CD4-positive, alpha-beta T cell treated with Interleukin-6 at 100 ng/mL for 8 hours (primary cell): ENCODE measurements around the gene ZDHHC14.
"Not testable (repeated sequence)": the region's sequence is repeated elsewhere in the genome, so short reads cannot be mapped to it uniquely, and the experiment has no call there.

ENCODE experiments used
- DNase-seq: peaks from one replicate; pipeline ENCODE4 v3.0.0-alpha.2; 2020; ENCODE audit warnings: mixed read lengths, low spot score

ZDHHC14 gene

DNA sequence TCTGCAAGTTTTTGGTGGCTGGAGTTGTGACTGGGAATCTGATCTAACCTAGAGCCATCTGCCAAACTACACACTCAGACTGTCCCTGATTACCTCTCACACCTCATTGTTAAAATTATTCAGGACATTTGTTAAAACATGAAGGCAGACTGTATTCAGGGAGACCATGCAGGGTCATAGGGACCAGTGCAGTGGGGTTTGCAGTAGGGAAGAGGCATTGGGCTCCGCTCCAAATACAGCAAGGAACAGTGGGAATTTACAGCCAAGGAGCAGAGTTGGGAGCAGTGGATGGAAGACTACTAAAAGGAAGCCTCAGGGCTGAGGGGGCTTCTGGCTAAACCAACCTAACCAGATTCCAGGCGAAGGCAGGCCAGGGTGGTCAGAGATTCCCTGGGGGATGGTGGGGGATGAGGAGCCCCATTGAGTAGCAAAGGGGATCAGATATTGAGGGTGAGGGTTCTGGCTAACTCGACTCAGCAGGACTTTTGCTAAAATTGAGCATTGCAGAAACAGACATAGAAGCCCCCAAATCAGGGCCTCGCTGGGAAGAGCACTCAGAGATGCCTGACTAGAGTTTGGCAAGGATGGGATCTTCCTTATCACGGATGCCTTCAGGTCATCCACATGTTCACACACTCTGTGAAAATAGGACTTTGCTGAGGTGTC is 172.0 kb downstream of the ZDHHC14 start:
- DNase-seq = no peak

- no peak for DNase-seq
These were observed 173.8 kb downstream of the ZDHHC14 start for GRCh38 chr6:157554747-157555146.

DNA sequence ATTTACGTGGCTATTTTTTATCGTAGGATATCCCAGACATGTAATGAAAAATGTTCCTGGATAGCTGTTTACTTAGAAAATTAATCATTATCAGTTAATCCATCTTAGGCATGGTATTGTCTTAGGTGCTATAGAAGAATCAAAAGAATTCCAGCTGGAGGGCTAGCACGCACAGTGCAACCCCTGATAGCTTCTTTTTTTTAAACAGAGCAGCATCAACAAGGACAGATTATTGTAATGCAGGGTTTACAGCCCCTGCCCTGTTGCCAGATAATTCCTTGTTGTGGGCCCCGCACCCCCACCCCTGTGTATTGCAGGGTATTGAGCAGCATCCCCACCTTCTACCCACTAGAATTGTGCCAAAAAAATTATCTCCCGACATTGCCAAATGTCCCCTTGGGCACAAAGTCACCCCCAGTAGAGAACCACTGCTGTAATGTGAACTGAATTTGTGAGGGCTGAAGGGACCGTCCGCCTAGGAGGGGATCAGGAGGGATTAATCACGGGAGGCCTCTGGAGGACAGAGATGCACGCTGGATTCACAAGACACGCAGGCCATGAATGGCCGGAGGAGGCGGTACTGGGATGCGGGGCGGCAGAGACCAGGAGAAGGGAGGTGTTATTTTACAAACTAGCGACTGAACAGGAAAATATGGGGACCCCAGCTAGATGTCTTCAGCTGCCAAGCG is 174.6 kb downstream of the ZDHHC14 start:
- DNase-seq = no peak

DNA sequence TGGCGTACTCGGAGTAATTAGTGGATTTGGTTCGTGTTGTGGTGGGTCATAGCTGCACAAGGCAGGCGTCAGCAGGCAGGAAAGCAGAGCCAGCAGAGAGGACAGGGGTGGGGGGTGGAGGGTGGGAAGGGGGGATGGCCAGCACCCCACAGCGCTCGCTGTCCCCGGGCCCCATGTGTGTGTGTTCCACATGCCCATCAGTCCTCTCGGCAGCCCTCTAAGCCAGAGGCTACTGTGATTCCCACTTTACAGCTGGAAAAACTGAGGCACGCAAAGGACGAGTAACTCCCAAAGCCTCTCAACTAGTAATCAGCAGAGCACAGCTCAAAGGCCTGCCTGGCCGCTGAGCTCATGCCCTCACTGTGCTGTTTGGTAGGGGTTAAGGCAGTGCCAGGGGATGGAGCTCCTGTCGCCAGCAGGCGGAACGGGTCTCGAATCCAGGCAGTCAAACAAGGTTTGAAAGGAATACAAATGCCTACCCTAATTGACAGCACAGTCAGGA is 175.2 kb downstream of the ZDHHC14 start:
- DNase-seq = no peak

DNA sequence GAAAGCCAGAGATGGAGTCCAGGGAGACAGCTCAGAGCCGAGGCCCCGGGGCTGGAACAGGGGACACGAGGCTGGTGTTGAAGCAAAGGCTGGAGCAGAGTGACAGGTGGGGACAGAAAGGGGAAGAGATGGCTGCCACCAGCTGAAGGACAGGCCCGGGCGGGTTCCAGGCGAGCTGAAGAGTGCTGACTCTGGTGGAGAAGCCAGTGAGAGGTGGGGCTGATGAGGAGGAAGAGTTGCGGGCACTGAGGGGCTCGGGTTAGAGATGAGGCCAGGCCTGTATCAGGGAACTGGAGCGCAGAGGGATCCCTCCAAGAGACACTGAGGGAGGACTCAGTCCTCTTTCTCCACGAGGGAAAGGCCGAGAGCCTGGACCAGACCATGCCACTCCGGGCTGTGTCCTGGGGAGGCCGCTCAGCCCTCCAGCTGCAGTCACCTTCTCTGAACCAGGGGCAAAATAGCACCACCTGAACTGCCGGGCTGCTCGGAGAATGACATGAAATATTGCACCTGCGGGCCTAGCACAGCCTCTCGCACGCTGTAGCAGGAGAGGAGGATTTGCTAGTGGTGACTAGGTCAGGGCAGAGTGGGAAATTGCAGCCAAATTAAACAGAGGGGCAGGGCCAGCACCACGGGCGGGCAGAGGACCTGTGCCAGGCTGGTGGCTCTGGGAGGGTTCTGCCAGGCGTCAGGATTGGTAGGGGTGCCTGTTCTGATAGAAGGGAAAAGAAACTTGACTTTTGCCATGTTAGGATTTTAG is 175.9 kb downstream of the ZDHHC14 start:
- DNase-seq = no peak

DNA sequence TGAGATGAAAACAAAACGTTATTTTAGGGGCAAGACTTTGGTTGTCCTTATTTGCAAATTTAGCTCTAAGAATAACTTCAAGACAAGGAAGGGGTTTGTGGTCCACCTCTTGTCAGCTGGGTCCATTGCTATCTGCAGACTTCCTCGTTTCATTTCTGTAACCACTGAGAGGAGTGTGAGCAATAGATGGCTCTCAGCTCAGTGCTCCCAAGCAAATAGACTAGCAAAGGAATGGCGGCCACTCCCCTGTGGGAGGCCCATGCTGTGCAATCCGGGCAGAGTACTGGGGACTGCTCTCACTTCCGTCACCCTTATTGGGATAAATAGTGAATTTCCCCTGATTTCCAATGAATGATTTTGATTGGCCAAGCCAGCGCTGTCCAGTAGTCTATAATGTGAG is 176.6 kb downstream of the ZDHHC14 start:
- DNase-seq = no peak

DNA sequence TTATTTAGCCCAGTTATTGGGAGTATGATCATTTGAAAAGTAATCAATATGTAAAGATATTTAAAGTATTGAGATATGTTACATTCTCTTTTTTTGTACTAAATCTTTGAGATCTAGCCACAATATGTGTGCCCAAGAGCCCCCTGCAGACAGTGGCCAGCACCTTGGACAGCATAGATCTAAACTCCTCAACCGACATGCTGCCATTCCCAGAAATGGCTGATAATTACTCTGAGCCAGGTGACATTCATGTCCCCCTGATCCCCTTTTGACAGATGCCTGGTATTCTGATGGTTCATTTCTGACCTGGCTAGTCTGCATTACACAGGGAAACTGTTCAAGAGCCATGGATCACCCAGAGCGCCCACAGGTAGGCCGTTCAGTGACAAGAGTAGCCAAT is 177.1 kb downstream of the ZDHHC14 start:
- no peak for DNase-seq

DNA sequence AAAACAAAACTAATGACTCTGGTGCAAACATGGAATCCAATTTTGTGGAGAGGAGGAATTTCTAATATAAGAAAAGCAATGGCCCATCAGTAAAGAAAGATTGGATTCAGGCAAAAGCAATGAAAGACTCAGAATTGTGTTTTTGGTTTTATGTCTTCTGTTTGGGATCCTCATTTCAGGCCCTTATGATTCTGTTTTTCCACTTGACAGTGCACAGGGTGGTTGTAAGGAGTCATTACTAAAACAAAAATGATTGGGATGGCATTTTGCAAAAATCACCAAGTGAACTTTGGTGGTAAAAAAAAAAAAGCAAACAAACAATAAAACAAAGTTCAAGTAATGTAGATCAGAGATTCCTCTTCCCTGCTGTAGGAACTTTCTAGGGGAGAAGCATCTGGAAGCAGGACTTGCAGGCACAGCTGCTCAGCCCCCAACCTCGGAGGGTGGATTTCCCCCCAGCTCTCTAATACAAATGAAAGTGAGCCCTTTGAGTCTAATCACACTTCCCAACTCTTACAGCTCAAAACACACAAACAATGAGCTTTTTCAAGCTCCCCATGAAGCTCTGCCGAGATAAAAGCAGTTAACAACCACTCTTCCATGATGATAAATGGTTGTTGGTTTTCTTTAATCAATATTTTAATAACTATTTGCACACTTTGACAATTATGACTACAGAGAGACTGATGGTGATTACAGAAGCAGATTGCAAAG is 177.7 kb downstream of the ZDHHC14 start:
- DNase-seq = no peak

GRCh38 chr6:157559201-157559756 is 178.3 kb downstream of the ZDHHC14 start:
- no peak for DNase-seq

- DNase-seq = not testable (repeated sequence)
These were observed 179.1 kb downstream of the ZDHHC14 start for GRCh38 chr6:157560063-157560462.

GRCh38 chr6:157560691-157561413 is 179.9 kb downstream of the ZDHHC14 start:
- DNase-seq = no peak

DNA sequence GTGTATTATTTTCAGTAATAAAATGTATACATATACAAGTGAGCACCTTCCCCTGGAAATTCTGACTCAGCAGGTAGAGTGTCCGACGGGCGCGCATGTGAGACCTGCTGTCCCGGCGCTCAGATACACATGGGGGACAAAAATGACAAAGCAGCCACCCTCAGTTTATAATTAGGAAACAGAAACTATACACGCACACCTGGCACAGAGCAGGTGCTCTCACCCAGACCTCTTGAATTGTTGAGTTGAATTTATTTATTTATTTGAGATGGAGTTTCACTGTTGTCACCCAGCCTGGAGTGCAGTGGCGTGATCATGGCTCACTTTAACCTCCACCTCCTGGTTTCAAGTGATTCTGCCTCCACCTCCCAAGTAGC is 180.4 kb downstream of the ZDHHC14 start:
- DNase-seq = no peak

- DNase-seq = no peak
These were observed 181.2 kb downstream of the ZDHHC14 start for GRCh38 chr6:157561929-157562810.

DNA sequence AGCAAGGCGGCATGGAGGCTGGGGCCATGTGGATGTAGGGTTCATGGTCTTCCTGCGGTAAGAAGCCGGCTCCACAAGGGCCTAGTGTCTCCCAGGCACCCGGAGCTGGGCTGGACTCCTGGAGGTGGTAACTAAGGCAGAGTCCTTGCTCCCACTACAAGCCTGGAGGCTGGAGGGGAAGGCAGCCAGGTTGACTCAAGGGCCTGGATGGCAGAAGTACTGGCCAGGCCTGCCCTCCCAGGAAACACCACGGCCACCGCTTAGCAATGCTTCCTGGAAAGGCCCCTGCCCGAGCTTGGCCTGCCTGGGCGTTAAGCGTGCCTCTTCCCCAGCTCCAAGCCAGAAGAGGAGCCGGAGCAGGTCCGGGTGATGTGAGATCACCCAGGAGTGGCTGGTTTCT is 182.0 kb downstream of the ZDHHC14 start:
- DNase-seq = no peak

- no peak for DNase-seq
These were observed 182.8 kb downstream of the ZDHHC14 start for GRCh38 chr6:157563611-157564284.

- no peak for DNase-seq
These were observed 187.7 kb downstream of the ZDHHC14 start for GRCh38 chr6:157568702-157569101.

DNA sequence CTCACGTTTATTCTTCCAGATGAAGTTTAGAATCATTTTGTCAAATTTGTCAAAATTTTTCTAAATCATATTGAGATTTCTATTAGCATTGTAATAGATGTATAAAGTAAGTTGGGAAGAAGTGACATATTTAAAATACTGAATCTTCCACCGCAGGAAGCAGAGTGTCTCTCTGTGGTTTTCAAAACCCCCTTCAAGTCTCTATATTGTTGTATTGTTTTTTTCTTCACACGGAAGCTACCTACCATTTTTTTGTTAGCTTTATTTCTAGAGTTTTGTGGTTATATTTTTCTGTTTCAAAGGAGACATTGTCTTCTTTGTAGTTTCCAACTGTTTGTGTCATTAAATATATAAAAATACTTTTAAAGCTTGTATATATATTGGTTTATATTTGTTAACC is 188.6 kb downstream of the ZDHHC14 start:
- DNase-seq = peak; percentile 38

DNA sequence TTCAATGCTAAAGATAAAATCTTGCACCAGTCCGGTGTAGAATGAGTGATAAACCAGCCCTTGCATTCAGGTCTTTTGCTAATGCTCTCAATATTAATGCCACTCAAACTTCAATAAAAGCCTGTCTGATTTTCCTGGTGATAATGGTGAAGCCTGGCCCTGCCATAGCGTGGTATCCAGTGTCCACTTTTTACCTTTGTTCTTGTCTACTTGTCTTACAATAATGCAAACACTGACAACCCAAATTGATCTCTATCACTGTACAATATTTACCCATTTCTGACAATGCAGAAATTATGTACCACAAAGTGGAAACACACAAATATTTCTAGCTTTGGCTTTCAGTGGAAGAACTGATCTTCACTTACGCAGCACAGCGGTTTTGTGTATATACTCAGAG is 189.1 kb downstream of the ZDHHC14 start:
- DNase-seq = no peak

DNA sequence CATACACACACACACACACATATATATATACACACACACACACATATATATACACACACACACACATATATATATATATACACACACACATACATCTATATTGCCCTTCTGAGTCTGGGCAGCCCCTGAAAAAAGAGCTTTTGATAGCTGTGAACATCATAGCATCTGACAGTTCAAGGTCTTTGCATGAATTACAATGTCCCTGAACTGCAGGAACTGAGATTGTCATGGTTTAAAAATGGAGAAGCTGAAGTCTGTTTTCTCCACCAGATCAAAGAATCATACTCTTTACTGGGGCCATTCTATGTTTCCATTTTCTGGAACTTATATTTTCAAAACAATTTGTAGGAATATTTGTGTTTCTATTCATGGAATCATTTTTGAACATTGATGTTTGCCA is 189.8 kb downstream of the ZDHHC14 start:
- no peak for DNase-seq

DNA sequence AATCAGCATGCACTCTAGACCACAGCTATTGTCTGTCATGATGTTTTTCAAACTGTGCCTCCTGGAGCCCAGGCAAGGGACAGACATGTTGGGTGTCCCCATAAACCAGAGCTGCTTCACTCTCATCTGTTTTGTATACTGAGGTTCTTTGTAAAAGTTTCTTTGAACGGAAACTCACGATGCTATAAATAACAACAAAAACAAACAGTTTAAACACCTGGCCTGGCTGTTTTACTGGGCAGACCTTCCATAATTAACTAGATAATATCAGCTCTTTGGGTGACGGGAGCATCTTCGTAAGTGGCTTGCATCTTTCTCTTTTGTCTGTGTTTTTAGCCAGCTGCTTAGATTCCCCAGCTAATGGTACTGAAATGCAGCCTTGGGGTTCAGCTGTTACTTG is 190.3 kb downstream of the ZDHHC14 start:
- DNase-seq = no peak
